Measurements from ENCODE around the gene CHRM4.

CHRM4 gene

GRCh38 chr11:46402957-46403902, 11.7 kb upstream of the CHRM4 start:
- no peak for DNase-seq
- ChIA-PET POLR2A (no interaction called here), CTCF (interaction anchor here (1.3 to 7.1 kb wide), 2 partner anchors 13 to 25 kb away, joined by 3 to 52 read pairs; partner anchors contain the start of gene CHRM4)
- Histone ChIP-seq H3K27ac (ENCODE audit: insufficient read depth in 1 of 2, low read depth in 1 of 2, low read length in 2 of 2, poor library complexity in 1 of 2, severe bottlenecking in 2 of 2) (no peak overlapping the region), H3K27me3 (replicated peaks in 2 of 5; ENCODE audit: control insufficient read depth in 4 of 5, insufficient read depth in 5 of 5, low read length in 4 of 5) (no peaks in the 10 kb centered on the region), H3K9me3 (ENCODE audit: control extremely low read depth in 1 of 5, control insufficient read depth in 4 of 5, insufficient read depth in 2 of 5, low read depth in 1 of 5, low read length in 4 of 5) (no peaks in the 10 kb centered on the region), H3K4me3 (ENCODE audit: control insufficient read depth in 1 of 7, extremely low read depth in 1 of 7, insufficient read depth in 4 of 7, low read depth in 2 of 7, low read length in 6 of 7) (no peak overlapping the region), H3K4me1 (ENCODE audit: control extremely low read depth in 1 of 4, control insufficient read depth in 4 of 4, insufficient read depth in 4 of 4, low read length in 3 of 4) (no peaks in the 10 kb centered on the region), H3K36me3 (ENCODE audit: control insufficient read depth in 4 of 4, insufficient read depth in 4 of 4, low read length in 3 of 4) (peaks cover 4 to 47% (median 24%) of the 10 kb centered on the region in 4 experiments)
- WGBS (ENCODE audit: insufficient coverage) = 100% methylated on average over 4 of the region's 6 CpGs

- H3K27me3 ChIP-seq (replicated peaks in 2 of 5; ENCODE audit: control insufficient read depth in 4 of 5, insufficient read depth in 5 of 5, low read length in 4 of 5) = peaks cover 0 to 14% (median 4%) of the 10 kb centered on the region in 5 experiments
- H3K36me3 ChIP-seq (ENCODE audit: control insufficient read depth in 4 of 4, insufficient read depth in 4 of 4, low read length in 3 of 4) = peaks cover 2 to 35% (median 23%) of the 10 kb centered on the region in 4 experiments
- H3K4me3 ChIP-seq (ENCODE audit: control insufficient read depth in 1 of 7, extremely low read depth in 1 of 7, insufficient read depth in 4 of 7, low read depth in 2 of 7, low read length in 6 of 7) = no peak overlapping the region
- no peak for DNase-seq
- WGBS (ENCODE audit: insufficient coverage) = 97% methylated on average over 17 of the region's 19 CpGs
- CTCF ChIA-PET = interaction anchor here (1.0 to 1.8 kb wide), 3 partner anchors 11 to 46 kb away, joined by 3 to 7 read pairs (median 3); no protein-coding TSS in a partner anchor
- H3K27ac ChIP-seq (ENCODE audit: insufficient read depth in 1 of 2, low read depth in 1 of 2, low read length in 2 of 2, poor library complexity in 1 of 2, severe bottlenecking in 2 of 2) = no peak overlapping the region
- POLR2A ChIA-PET = no interaction called here
- H3K9me3 ChIP-seq (ENCODE audit: control extremely low read depth in 1 of 5, control insufficient read depth in 4 of 5, insufficient read depth in 2 of 5, low read depth in 1 of 5, low read length in 4 of 5) = no peaks in the 10 kb centered on the region
- H3K4me1 ChIP-seq (ENCODE audit: control extremely low read depth in 1 of 4, control insufficient read depth in 4 of 4, insufficient read depth in 4 of 4, low read length in 3 of 4) = peaks cover 0 to 8% (median 8%) of the 10 kb centered on the region in 4 experiments
Observed at GRCh38 chr11:46397526-46397925, 6.0 kb upstream of the CHRM4 start.

- H3K27ac ChIP-seq (ENCODE audit: insufficient read depth in 1 of 2, low read depth in 1 of 2, low read length in 2 of 2, poor library complexity in 1 of 2, severe bottlenecking in 2 of 2) = no peak overlapping the region
- H3K9me3 ChIP-seq (ENCODE audit: control extremely low read depth in 1 of 5, control insufficient read depth in 4 of 5, insufficient read depth in 2 of 5, low read depth in 1 of 5, low read length in 4 of 5) = no peaks in the 10 kb centered on the region
- H3K4me3 ChIP-seq (ENCODE audit: control insufficient read depth in 1 of 7, extremely low read depth in 1 of 7, insufficient read depth in 4 of 7, low read depth in 2 of 7, low read length in 6 of 7) = no peak overlapping the region
- peaks cover 2 to 26% (median 17%) of the 10 kb centered on the region in 4 experiments for H3K36me3 ChIP-seq (ENCODE audit: control insufficient read depth in 4 of 4, insufficient read depth in 4 of 4, low read length in 3 of 4)
- CTCF ChIA-PET = interaction anchor here (1.4 to 9.3 kb wide), 2 partner anchors 9 to 42 kb away, joined by 3 to 52 read pairs; no protein-coding TSS in a partner anchor
- no peak for DNase-seq
- POLR2A ChIA-PET = no interaction called here
- WGBS (ENCODE audit: insufficient coverage) = 80% methylated on average over 1 of the region's 4 CpGs
- H3K4me1 ChIP-seq (ENCODE audit: control extremely low read depth in 1 of 4, control insufficient read depth in 4 of 4, insufficient read depth in 4 of 4, low read length in 3 of 4) = peaks cover 0 to 44% (median 40%) of the 10 kb centered on the region in 4 experiments
- H3K27me3 ChIP-seq (replicated peaks in 2 of 5; ENCODE audit: control insufficient read depth in 4 of 5, insufficient read depth in 5 of 5, low read length in 4 of 5) = peaks cover 0 to 50% (median 21%) of the 10 kb centered on the region in 5 experiments
Observed at GRCh38 chr11:46393759-46394158, 2.2 kb upstream of the CHRM4 start.

GRCh38 chr11:46393231-46393616, 1.6 kb upstream of the CHRM4 start:
- CTCF ChIA-PET = interaction anchor here (0.6 to 9.3 kb wide), 4 partner anchors 9 to 42 kb away, joined by 3 to 52 read pairs (median 4); no protein-coding TSS in a partner anchor
- Histone ChIP-seq H3K9me3 (ENCODE audit: control extremely low read depth in 1 of 5, control insufficient read depth in 4 of 5, insufficient read depth in 2 of 5, low read depth in 1 of 5, low read length in 4 of 5) (no peaks in the 10 kb centered on the region), H3K27ac (ENCODE audit: insufficient read depth in 1 of 2, low read depth in 1 of 2, low read length in 2 of 2, poor library complexity in 1 of 2, severe bottlenecking in 2 of 2) (no peak overlapping the region), H3K27me3 (replicated peaks in 2 of 5; ENCODE audit: control insufficient read depth in 4 of 5, insufficient read depth in 5 of 5, low read length in 4 of 5) (peaks cover 0 to 56% (median 23%) of the 10 kb centered on the region in 5 experiments), H3K4me3 (ENCODE audit: control insufficient read depth in 1 of 7, extremely low read depth in 1 of 7, insufficient read depth in 4 of 7, low read depth in 2 of 7, low read length in 6 of 7) (peak overlapping the region in 4 of 7 experiments; percentile 48 to 64 (median 60)), H3K4me1 (ENCODE audit: control extremely low read depth in 1 of 4, control insufficient read depth in 4 of 4, insufficient read depth in 4 of 4, low read length in 3 of 4) (peaks cover 0 to 50% (median 45%) of the 10 kb centered on the region in 4 experiments), H3K36me3 (ENCODE audit: control insufficient read depth in 4 of 4, insufficient read depth in 4 of 4, low read length in 3 of 4) (peaks cover 2 to 24% (median 16%) of the 10 kb centered on the region in 4 experiments)
- POLR2A ChIA-PET = no interaction called here
- no peak for DNase-seq
- no CpG with 5 or more reads among the region's 4 CpGs for WGBS (ENCODE audit: insufficient coverage)

GRCh38 chr11:46392421-46393230, 1.1 kb upstream of the CHRM4 start:
- peaks cover 0 to 60% (median 23%) of the 10 kb centered on the region in 5 experiments for H3K27me3 ChIP-seq (replicated peaks in 2 of 5; ENCODE audit: control insufficient read depth in 4 of 5, insufficient read depth in 5 of 5, low read length in 4 of 5)
- H3K4me1 ChIP-seq (ENCODE audit: control extremely low read depth in 1 of 4, control insufficient read depth in 4 of 4, insufficient read depth in 4 of 4, low read length in 3 of 4) = peaks cover 0 to 56% (median 51%) of the 10 kb centered on the region in 4 experiments
- peaks cover 1 to 18% (median 13%) of the 10 kb centered on the region in 4 experiments for H3K36me3 ChIP-seq (ENCODE audit: control insufficient read depth in 4 of 4, insufficient read depth in 4 of 4, low read length in 3 of 4)
- CTCF ChIA-PET = interaction anchor here (0.6 to 9.3 kb wide), 4 partner anchors 10 to 43 kb away, joined by 3 to 52 read pairs (median 4); no protein-coding TSS in a partner anchor
- peak; percentile 65 to 88 (median 87) for DNase-seq
- no peaks in the 10 kb centered on the region for H3K9me3 ChIP-seq (ENCODE audit: control extremely low read depth in 1 of 5, control insufficient read depth in 4 of 5, insufficient read depth in 2 of 5, low read depth in 1 of 5, low read length in 4 of 5)
- POLR2A ChIA-PET = no interaction called here
- WGBS (ENCODE audit: insufficient coverage) = 3% methylated on average over 54 of the region's 71 CpGs
- H3K4me3 ChIP-seq (ENCODE audit: control insufficient read depth in 1 of 7, extremely low read depth in 1 of 7, insufficient read depth in 4 of 7, low read depth in 2 of 7, low read length in 6 of 7) = peak overlapping the region; percentile 26 to 64 (median 57)
- H3K27ac ChIP-seq (ENCODE audit: insufficient read depth in 1 of 2, low read depth in 1 of 2, low read length in 2 of 2, poor library complexity in 1 of 2, severe bottlenecking in 2 of 2) = no peak overlapping the region

- ChIA-PET CTCF (interaction anchor here (1.3 to 9.3 kb wide), 2 partner anchors 11 to 39 kb away, joined by 4 to 52 read pairs; no protein-coding TSS in a partner anchor), POLR2A (no interaction called here)
- Histone ChIP-seq H3K9me3 (ENCODE audit: control extremely low read depth in 1 of 5, control insufficient read depth in 4 of 5, insufficient read depth in 2 of 5, low read depth in 1 of 5, low read length in 4 of 5) (no peaks in the 10 kb centered on the region), H3K4me1 (ENCODE audit: control extremely low read depth in 1 of 4, control insufficient read depth in 4 of 4, insufficient read depth in 4 of 4, low read length in 3 of 4) (peaks cover 0 to 61% (median 55%) of the 10 kb centered on the region in 4 experiments), H3K4me3 (ENCODE audit: control insufficient read depth in 1 of 7, extremely low read depth in 1 of 7, insufficient read depth in 4 of 7, low read depth in 2 of 7, low read length in 6 of 7) (peak overlapping the region in 6 of 7 experiments; percentile 1 to 61 (median 54)), H3K27me3 (replicated peaks in 2 of 5; ENCODE audit: control insufficient read depth in 4 of 5, insufficient read depth in 5 of 5, low read length in 4 of 5) (peaks cover 0 to 62% (median 23%) of the 10 kb centered on the region in 5 experiments), H3K27ac (ENCODE audit: insufficient read depth in 1 of 2, low read depth in 1 of 2, low read length in 2 of 2, poor library complexity in 1 of 2, severe bottlenecking in 2 of 2) (no peak overlapping the region), H3K36me3 (ENCODE audit: control insufficient read depth in 4 of 4, insufficient read depth in 4 of 4, low read length in 3 of 4) (peaks cover 0 to 5% (median 2%) of the 10 kb centered on the region in 4 experiments)
- 3% methylated on average over 10 of the region's 31 CpGs for WGBS (ENCODE audit: insufficient coverage)
- peak in 1 of 3 donors; percentile 15 for DNase-seq
Observed at GRCh38 chr11:46391186-46391577, 394 bp downstream of the CHRM4 start.
